Ishikawa (cell line): ENCODE results near the gene CD48.

Experiments
- CEBPB ChIP-seq: IDR thresholded peaks from 2 replicates; pipeline ENCODE4 v1.6.1; 2012
- EGR1 ChIP-seq: IDR thresholded peaks from 2 replicates; pipeline ENCODE4 v1.6.1; 2012
- EP300 ChIP-seq: IDR thresholded peaks from 2 replicates; pipeline ENCODE4 v1.6.1; 2012; ENCODE audit warnings: borderline replicate concordance
- RAD21 ChIP-seq: IDR thresholded peaks from 2 replicates; pipeline ENCODE4 v1.6.1; 2012; ENCODE audit warnings: low read depth
- TAF1 ChIP-seq: IDR thresholded peaks from 2 replicates; pipeline ENCODE4 v1.6.1; 2012; ENCODE audit warnings: low read depth, mild to moderate bottlenecking
- YY1 ChIP-seq: IDR thresholded peaks from 2 replicates; pipeline ENCODE4 v1.6.1; 2012; ENCODE audit warnings: low read depth
- ZBTB7A ChIP-seq: IDR thresholded peaks from 2 replicates; pipeline ENCODE4 v1.6.1; 2012; ENCODE audit warnings: low read depth
- TF ChIP-seq, protein P1 (sequence below): IDR thresholded peaks from 2 replicates; pipeline ENCODE4 v1.6.1; 2012
- TF ChIP-seq, protein P2 (sequence below): IDR thresholded peaks from 2 replicates; pipeline ENCODE4 v1.6.1; 2012; ENCODE audit warnings: low read depth, mild to moderate bottlenecking

DNA sequence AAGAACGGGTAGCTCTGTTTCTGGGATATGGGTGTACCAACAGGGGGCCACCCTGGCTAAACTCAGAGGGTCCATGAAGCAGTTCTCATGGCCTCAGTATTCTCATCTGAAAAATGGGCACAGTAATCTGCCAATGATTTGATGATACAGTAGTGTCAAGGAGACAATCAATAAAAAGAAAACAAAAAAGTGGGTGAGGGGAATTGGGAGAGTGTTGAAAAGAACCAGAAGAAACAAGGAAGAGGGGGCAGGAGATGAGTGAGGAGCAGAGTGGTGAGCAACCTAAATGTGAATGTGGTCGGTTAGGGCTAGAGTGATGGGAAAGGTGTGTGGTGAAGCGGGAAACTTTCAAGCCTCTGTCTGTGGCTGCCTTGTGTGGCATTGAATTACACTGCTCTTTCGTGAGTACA is 29.5 kb upstream of the CD48 start:
- TF ChIP-seq YY1 = no peak
- no peak for TF ChIP-seq RAD21
- no peak for TF ChIP-seq TAF1
- no peak for TF ChIP-seq CEBPB
- no peak for TF ChIP-seq ZBTB7A
- TF ChIP-seq EGR1 = no peak
- TF ChIP-seq, protein P1, sequence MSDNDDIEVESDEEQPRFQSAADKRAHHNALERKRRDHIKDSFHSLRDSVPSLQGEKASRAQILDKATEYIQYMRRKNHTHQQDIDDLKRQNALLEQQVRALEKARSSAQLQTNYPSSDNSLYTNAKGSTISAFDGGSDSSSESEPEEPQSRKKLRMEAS = no peak
- TF ChIP-seq, protein P2, sequence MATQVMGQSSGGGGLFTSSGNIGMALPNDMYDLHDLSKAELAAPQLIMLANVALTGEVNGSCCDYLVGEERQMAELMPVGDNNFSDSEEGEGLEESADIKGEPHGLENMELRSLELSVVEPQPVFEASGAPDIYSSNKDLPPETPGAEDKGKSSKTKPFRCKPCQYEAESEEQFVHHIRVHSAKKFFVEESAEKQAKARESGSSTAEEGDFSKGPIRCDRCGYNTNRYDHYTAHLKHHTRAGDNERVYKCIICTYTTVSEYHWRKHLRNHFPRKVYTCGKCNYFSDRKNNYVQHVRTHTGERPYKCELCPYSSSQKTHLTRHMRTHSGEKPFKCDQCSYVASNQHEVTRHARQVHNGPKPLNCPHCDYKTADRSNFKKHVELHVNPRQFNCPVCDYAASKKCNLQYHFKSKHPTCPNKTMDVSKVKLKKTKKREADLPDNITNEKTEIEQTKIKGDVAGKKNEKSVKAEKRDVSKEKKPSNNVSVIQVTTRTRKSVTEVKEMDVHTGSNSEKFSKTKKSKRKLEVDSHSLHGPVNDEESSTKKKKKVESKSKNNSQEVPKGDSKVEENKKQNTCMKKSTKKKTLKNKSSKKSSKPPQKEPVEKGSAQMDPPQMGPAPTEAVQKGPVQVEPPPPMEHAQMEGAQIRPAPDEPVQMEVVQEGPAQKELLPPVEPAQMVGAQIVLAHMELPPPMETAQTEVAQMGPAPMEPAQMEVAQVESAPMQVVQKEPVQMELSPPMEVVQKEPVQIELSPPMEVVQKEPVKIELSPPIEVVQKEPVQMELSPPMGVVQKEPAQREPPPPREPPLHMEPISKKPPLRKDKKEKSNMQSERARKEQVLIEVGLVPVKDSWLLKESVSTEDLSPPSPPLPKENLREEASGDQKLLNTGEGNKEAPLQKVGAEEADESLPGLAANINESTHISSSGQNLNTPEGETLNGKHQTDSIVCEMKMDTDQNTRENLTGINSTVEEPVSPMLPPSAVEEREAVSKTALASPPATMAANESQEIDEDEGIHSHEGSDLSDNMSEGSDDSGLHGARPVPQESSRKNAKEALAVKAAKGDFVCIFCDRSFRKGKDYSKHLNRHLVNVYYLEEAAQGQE = no peak
- TF ChIP-seq EP300 = no peak
